ENCODE data around the gene UGGT1.

DNA sequence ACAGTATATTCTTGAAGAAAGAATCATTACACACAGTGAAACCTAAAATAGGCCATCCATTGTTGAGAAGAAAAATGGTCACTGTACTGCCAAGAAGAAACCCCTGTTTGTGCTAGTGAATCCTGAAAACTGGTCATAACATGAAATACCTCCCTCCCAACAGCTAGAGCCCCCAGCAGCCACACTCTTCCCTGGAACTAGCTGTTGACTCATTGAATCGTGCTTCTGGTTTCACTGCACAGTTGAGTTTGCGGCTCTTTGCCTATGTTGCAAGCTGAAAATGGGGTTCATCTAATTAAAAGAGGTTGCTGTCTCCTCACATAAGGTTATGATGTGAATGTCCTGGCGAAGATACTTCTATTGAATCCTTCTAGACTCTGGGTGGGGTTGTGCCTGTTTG lies 86.3 kb downstream of the UGGT1 start:
- no peak for TF ChIP-seq CTCF (conservative IDR thresholded peaks at IDR 0.05; ENCODE audit: low read depth, low read length)
- TF ChIP-seq EZH2 (IDR thresholded peaks at IDR 0.05; ENCODE audit: borderline replicate concordance, low read depth, low read length, poor library complexity, severe bottlenecking): no peak
